Esophagus (tissue), 2 donors: ENCODE results near the gene DALRD3. TPM values are rescaled to one million over a fixed set of nuclear protein-coding genes. Genes with fewer than 3 reads are reported as not detected.

Experiments used
- polyA plus RNA-seq, 2 donors: library from polyadenylated mRNA; stranded (reverse); fragments of 200-250 nt; gene quantifications; one replicate each; pipeline ENCODE4 v1.2.3, GENCODE V29; 2013
- donor health status: healthy with polysubstance abuse.
- donor health status: Bipolar disorder and iron deficiency.

Gene DALRD3
- polyA plus RNA-seq, 2 donors = 22.2 to 26.9 TPM

Other genes with a start within 250 kb of the DALRD3 start
- gene PRKAR2A, start 170.7 kb downstream of the DALRD3 start, polyA plus RNA-seq = 10 to 100 TPM in 1 of 2 donors, 1 to 10 TPM in 1; 7.2 to 11.3 TPM
- gene SLC25A20, start 119.7 kb downstream of the DALRD3 start, polyA plus RNA-seq = 1 to 10 TPM; 5.8 to 9.0 TPM
- 10 to 100 TPM; 32.8 to 36.5 TPM for gene ARIH2, start 99.7 kb downstream of the DALRD3 start, polyA plus RNA-seq
- 10 to 100 TPM; 10.7 to 14.5 TPM for gene P4HTM, start 28.3 kb downstream of the DALRD3 start, polyA plus RNA-seq
- gene WDR6, start 11.2 kb downstream of the DALRD3 start, polyA plus RNA-seq = 10 to 100 TPM; 64.5 to 79.0 TPM
- 10 to 100 TPM; 65.1 to 65.7 TPM for gene NDUFAF3, start 3.5 kb upstream of the DALRD3 start, polyA plus RNA-seq
- 100 to 1,000 TPM; 121 to 176 TPM for gene IMPDH2, start 10.8 kb upstream of the DALRD3 start, polyA plus RNA-seq
- gene QRICH1, start 75.5 kb upstream of the DALRD3 start, polyA plus RNA-seq = 10 to 100 TPM; 31.9 to 38.2 TPM
- gene QARS1, start 86.2 kb upstream of the DALRD3 start, polyA plus RNA-seq = 100 to 1,000 TPM; 228 to 237 TPM
- 10 to 100 TPM; 17.9 to 19.4 TPM for gene USP19, start 102.2 kb upstream of the DALRD3 start, polyA plus RNA-seq
- gene LAMB2, start 114.5 kb upstream of the DALRD3 start, polyA plus RNA-seq = 100 to 1,000 TPM; 123 to 219 TPM
- gene CCDC71, start 147.8 kb upstream of the DALRD3 start, polyA plus RNA-seq = 10 to 100 TPM; 10.1 to 19.1 TPM
- gene KLHDC8B, start 153.0 kb upstream of the DALRD3 start, polyA plus RNA-seq = 10 to 100 TPM; 24.5 to 39.0 TPM